CD14-positive monocyte (primary cell): ENCODE data around the gene DOCK1. TPM values are rescaled to one million over a fixed set of nuclear protein-coding genes. Genes with fewer than 3 reads are reported as not detected.

Source experiments
- DNase-seq, 3 donors: peaks; one replicate each; pipeline ENCODE4 v3.0.0-alpha.2; 2011 to 2022
- H2AFZ ChIP-seq: 2 replicates; pipeline ENCODE4 v1.6.0; 2012; ENCODE audit warnings: mild to moderate bottlenecking, low read depth, low read length, inconsistent platforms; ENCODE audit not compliant: insufficient read depth, poor library complexity, severe bottlenecking
- H3K27ac ChIP-seq, 2 donors: 1 replicate in 1 of 2; 2 replicates in 1 of 2; pipeline ENCODE4 v1.5.1; 2012 to 2013; ENCODE audit warnings: low read length in 2 of 2, control low read depth in 1 of 2, inconsistent platforms in 1 of 2, low read depth in 1 of 2, mild to moderate bottlenecking in 1 of 2
- H3K27me3 ChIP-seq, 2 donors: one replicate each; pipeline versions ENCODE4 v1.6.0 to v1.6.1; 2011 to 2013; ENCODE audit warnings: low read length in 2 of 2; ENCODE audit not compliant: control insufficient read depth in 2 of 2, insufficient read depth in 2 of 2
- H3K36me3 ChIP-seq, 2 donors: replicated peaks in 1 of 2; 1 replicate in 1 of 2; 2 replicates in 1 of 2; pipeline versions ENCODE4 v1.5.1 to v1.6.1; 2012 to 2013; ENCODE audit warnings: low read length in 2 of 2, control low read depth in 1 of 2, inconsistent platforms in 1 of 2, mild to moderate bottlenecking in 1 of 2; ENCODE audit not compliant: insufficient read depth in 2 of 2, control insufficient read depth in 1 of 2
- H3K4me1 ChIP-seq, 2 donors: 1 replicate in 1 of 2; 2 replicates in 1 of 2; pipeline versions ENCODE4 v1.5.1 to v1.6.1; 2012 to 2013; ENCODE audit warnings: low read length in 2 of 2, control low read depth in 1 of 2, inconsistent platforms in 1 of 2, mild to moderate bottlenecking in 1 of 2, moderate library complexity in 1 of 2; ENCODE audit not compliant: insufficient read depth in 2 of 2, control insufficient read depth in 1 of 2
- H3K4me2 ChIP-seq: replicated peaks from 2 replicates; pipeline ENCODE3; 2012; ENCODE audit warnings: low read length, moderate library complexity, mild to moderate bottlenecking; ENCODE audit not compliant: poor library complexity, severe bottlenecking; ENCODE audit errors: extremely low read depth
- H3K4me3 ChIP-seq, 3 experiments: fragments of 200-600 bp in 1 of 3; sonication (generic) in 1 of 3; replicated peaks in 1 of 3; 1 replicate in 2 of 3; 2 replicates in 1 of 3; pipeline ENCODE4 v1.5.1; 2011 to 2013; ENCODE audit warnings: low read length in 3 of 3, mild to moderate bottlenecking in 3 of 3, control low read depth in 2 of 3, low read depth in 2 of 3, inconsistent platforms in 1 of 3, moderate library complexity in 1 of 3
- H3K79me2 ChIP-seq: 2 replicates; pipeline ENCODE4 v1.6.0; 2012; ENCODE audit warnings: mild to moderate bottlenecking, control low read depth, inconsistent platforms, low read length, moderate library complexity; ENCODE audit not compliant: insufficient read depth
- H3K9ac ChIP-seq: 2 replicates; pipeline ENCODE4 v1.6.0; 2017; ENCODE audit warnings: low read length, mild to moderate bottlenecking; ENCODE audit not compliant: insufficient read depth, poor library complexity, severe bottlenecking
- H3K9me3 ChIP-seq, 2 donors: replicated peaks in 1 of 2; 1 replicate in 1 of 2; 2 replicates in 1 of 2; pipeline versions ENCODE4 v1.5.1 to v1.6.1; 2012 to 2013; ENCODE audit warnings: low read length in 2 of 2, control low read depth in 1 of 2; ENCODE audit not compliant: control insufficient read depth in 1 of 2, insufficient read depth in 1 of 2
- H4K20me1 ChIP-seq: 2 replicates; pipeline ENCODE4 v1.6.0; 2012; ENCODE audit warnings: mild to moderate bottlenecking, low read length, control low read depth, moderate library complexity; ENCODE audit not compliant: insufficient read depth
- H3K27ac Mint-ChIP-seq, 7 donors: one replicate each; pipeline ENCODE4 v1.8.0; 2020; ENCODE audit warnings: mild to moderate bottlenecking in 7 of 7, mixed read lengths in 7 of 7, moderate library complexity in 6 of 7, inconsistent platforms in 2 of 7
- H3K27me3 Mint-ChIP-seq, 3 donors: one replicate each; pipeline ENCODE4 v1.8.0; 2021 to 2022; ENCODE audit warnings: low read depth in 3 of 3, mild to moderate bottlenecking in 3 of 3, mixed read lengths in 3 of 3, moderate library complexity in 3 of 3, inconsistent platforms in 1 of 3
- H3K36me3 Mint-ChIP-seq, 2 donors: one replicate each; pipeline ENCODE4 v1.8.0; 2020; ENCODE audit warnings: mixed read lengths in 2 of 2, inconsistent platforms in 1 of 2, mild to moderate bottlenecking in 1 of 2
- H3K4me1 Mint-ChIP-seq: one replicate; pipeline ENCODE4 v1.8.0; 2020; ENCODE audit warnings: mild to moderate bottlenecking, mixed read lengths
- H3K4me3 Mint-ChIP-seq, 2 donors: one replicate each; pipeline ENCODE4 v1.8.0; 2020; ENCODE audit warnings: mild to moderate bottlenecking in 2 of 2, mixed read lengths in 2 of 2, moderate library complexity in 1 of 2
- H3K9me3 Mint-ChIP-seq, 7 donors: one replicate each; pipeline ENCODE4 v1.8.0; 2020 to 2022; ENCODE audit warnings: mixed read lengths in 7 of 7, mild to moderate bottlenecking in 6 of 7, moderate library complexity in 6 of 7, inconsistent platforms in 2 of 7
- CTCF ChIP-seq: fragments of 200-600 bp; IDR thresholded peaks from one replicate; pipeline ENCODE4 v1.8.0; 2022; ENCODE audit warnings: antibody characterized with exemption, mild to moderate bottlenecking
- WGBS: methylation state at CpG from one replicate; pipeline ENCODE4 v1.1.5; 2013; ENCODE audit warnings: missing lambda C conversion rate; ENCODE audit not compliant: insufficient coverage; 5-methylcytosine and 5-hydroxymethylcytosine counted together
- intact Hi-C, 2 donors: fragments of 100-400 bp; cut with micrococcal nuclease; formaldehyde crosslinking; loops; one replicate each; pipeline versions ENCODE4 v1.15.0 to v1.15.1; 2023
- polyA plus RNA-seq, 3 donors: library from polyadenylated mRNA; depleted of rRNA in 1 of 3; unstranded in 2 of 3; stranded (reverse) in 1 of 3; fragments of 300-500 nt in 2 of 3; fragments of >200 nt in 1 of 3; fragmentation: Illumina TruSeq in 2 of 3; gene quantifications; 1 replicate in 2 of 3; 2 replicates in 1 of 3; pipeline ENCODE4 v1.2.3, GENCODE V29; 2012 to 2021

DOCK1 gene
- polyA plus RNA-seq, 3 donors, result 0.31 to 0.35 TPM; not detected in 1

DNA sequence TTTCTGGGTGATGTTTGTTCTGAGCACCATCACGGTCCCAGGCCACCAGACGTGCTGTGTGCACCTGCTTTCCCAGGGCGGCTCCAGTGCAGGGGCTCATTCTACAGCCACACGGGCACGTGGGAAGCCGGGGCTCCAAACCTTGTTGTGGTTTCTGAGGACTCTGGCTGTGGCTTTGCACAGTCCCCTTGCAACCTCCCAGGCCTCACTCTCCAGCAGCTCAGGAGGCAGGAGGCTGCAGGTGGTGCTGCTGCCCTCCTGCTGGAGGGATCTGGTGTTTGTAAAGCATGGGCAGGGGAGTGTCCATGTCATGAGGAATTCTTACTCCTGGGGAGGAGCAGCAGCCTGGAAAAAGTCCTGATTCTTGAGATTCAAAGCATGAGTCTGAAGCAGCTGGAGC, 236.9 kb downstream of the DOCK1 start:
- intact Hi-C loops, result no loop called here
- H3K9me3 Mint-ChIP-seq, result peaks cover 0 to 4% (median 0%) of the 10 kb centered on the region in 7 donors

GRCh38 chr10:127142856-127143255, 237.6 kb downstream of the DOCK1 start:
- WGBS, result 98% methylated on average over 5 of the region's 5 CpGs
- Mint-ChIP-seq H3K27me3 (peaks cover 0 to 5% (median 5%) of the 10 kb centered on the region in 3 donors), H3K27ac (no peak overlapping the region), H3K36me3 (no peaks in the 10 kb centered on the region), H3K9me3 (peaks cover 0 to 4% (median 0%) of the 10 kb centered on the region in 7 donors), H3K4me1 (no peaks in the 10 kb centered on the region), H3K4me3 (no peak overlapping the region)
- H3K36me3 ChIP-seq, result no peaks in the 10 kb centered on the region
- H3K9me3 ChIP-seq, result no peaks in the 10 kb centered on the region
- intact Hi-C loops, result no loop called here
- no peaks in the 10 kb centered on the region for H4K20me1 ChIP-seq
- no peak overlapping the region for H3K27ac ChIP-seq
- H3K27me3 ChIP-seq, result no peaks in the 10 kb centered on the region
- H2AFZ ChIP-seq, result no peak overlapping the region
- no peak overlapping the region for H3K4me2 ChIP-seq
- H3K79me2 ChIP-seq, result no peaks in the 10 kb centered on the region
- TF ChIP-seq CTCF, result no peak
- H3K4me3 ChIP-seq, result no peak overlapping the region
- no peak overlapping the region for H3K9ac ChIP-seq
- DNase-seq, result no peak
- H3K4me1 ChIP-seq, result peaks cover under 1% of the 10 kb centered on the region in 2 donors

More for the DNA sequence above, 236.9 kb downstream of the DOCK1 start:
- Histone ChIP-seq H3K79me2 (no peaks in the 10 kb centered on the region), H3K4me2 (no peak overlapping the region), H3K9ac (no peak overlapping the region), H3K36me3 (no peaks in the 10 kb centered on the region), H4K20me1 (no peaks in the 10 kb centered on the region), H3K27ac (no peak overlapping the region), H3K4me1 (no peaks in the 10 kb centered on the region), H3K4me3 (no peak overlapping the region), H3K27me3 (no peaks in the 10 kb centered on the region), H2AFZ (no peak overlapping the region), H3K9me3 (no peaks in the 10 kb centered on the region)
- Mint-ChIP-seq H3K27me3 (peaks cover 0 to 2% (median 2%) of the 10 kb centered on the region in 3 donors), H3K36me3 (no peaks in the 10 kb centered on the region), H3K4me3 (no peak overlapping the region), H3K4me1 (no peaks in the 10 kb centered on the region), H3K27ac (no peak overlapping the region)
- no peak for DNase-seq
- TF ChIP-seq CTCF, result no peak
- WGBS, result 15% methylated on average over 5 of the region's 6 CpGs
